MM.1S (cell line): ENCODE measurements around the gene TPGS1.

Experiments
- DNase-seq: peaks from one replicate; pipeline ENCODE4 v3.0.0-alpha.2; 2015
- H2AFZ ChIP-seq: fragments of 300-600 bp; sonication (generic); 2 replicates; pipeline ENCODE4 v1.6.0; 2016; ENCODE audit warnings: antibody characterized with exemption, low read length
- H3F3A ChIP-seq: fragments of 300-600 bp; sonication (generic); 2 replicates; pipeline ENCODE4 v1.6.1; 2016; ENCODE audit warnings: mild to moderate bottlenecking, antibody characterized with exemption, low read length, moderate library complexity, mixed read lengths; ENCODE audit not compliant: insufficient read depth
- H3K27ac ChIP-seq: fragments of 300-600 bp; sonication (generic); 2 replicates; pipeline ENCODE4 v1.5.1; 2016; ENCODE audit warnings: mild to moderate bottlenecking, low read length
- H3K27me3 ChIP-seq: fragments of 300-600 bp; sonication (generic); replicated peaks from 2 replicates; pipeline ENCODE4 v1.6.0; 2016; ENCODE audit warnings: low read length; ENCODE audit not compliant: insufficient read depth
- H3K36me3 ChIP-seq: fragments of 300-600 bp; sonication (generic); replicated peaks from 2 replicates; pipeline ENCODE4 v1.6.1; 2016; ENCODE audit warnings: mild to moderate bottlenecking, low read length, mixed read lengths; ENCODE audit not compliant: insufficient read depth
- H3K4me1 ChIP-seq: fragments of 300-600 bp; sonication (generic); 2 replicates; pipeline ENCODE4 v1.6.1; 2016; ENCODE audit warnings: low read length, mixed read lengths
- H3K4me2 ChIP-seq: fragments of 300-600 bp; sonication (generic); 2 replicates; pipeline ENCODE4 v1.6.0; 2016; ENCODE audit warnings: low read depth, low read length
- H3K4me3 ChIP-seq: fragments of 300-600 bp; sonication (generic); 2 replicates; pipeline ENCODE4 v1.5.1; 2016; ENCODE audit warnings: low read length, mixed read lengths
- H3K79me2 ChIP-seq: fragments of 300-600 bp; sonication (generic); 2 replicates; pipeline ENCODE4 v1.6.1; 2016; ENCODE audit warnings: mixed run types, low read length, mixed read lengths
- H3K9ac ChIP-seq: fragments of 300-600 bp; sonication (generic); 2 replicates; pipeline ENCODE4 v1.6.1; 2016; ENCODE audit warnings: low read length, mixed read lengths
- H3K9me2 ChIP-seq: fragments of 300-600 bp; sonication (generic); replicated peaks from 2 replicates; pipeline ENCODE4 v1.6.1; 2016; ENCODE audit warnings: mild to moderate bottlenecking, low read length, mixed read lengths; ENCODE audit not compliant: insufficient read depth
- H3K9me3 ChIP-seq: fragments of 300-600 bp; sonication (generic); replicated peaks from 2 replicates; pipeline ENCODE4 v1.6.1; 2016; ENCODE audit warnings: mild to moderate bottlenecking, low read length, mixed read lengths; ENCODE audit not compliant: insufficient read depth
- H4K20me1 ChIP-seq: fragments of 300-600 bp; sonication (generic); 2 replicates; pipeline ENCODE4 v1.6.1; 2016; ENCODE audit warnings: mild to moderate bottlenecking, low read length, moderate library complexity, mixed read lengths; ENCODE audit not compliant: insufficient read depth
- EZH2 ChIP-seq: fragments of 300-600 bp; sonication (generic); optimal IDR thresholded peaks from 2 replicates; pipeline ENCODE3; 2017; ENCODE audit warnings: low read depth, mild to moderate bottlenecking, antibody characterized with exemption, low read length, mixed read lengths
- EZH2phosphoT487 ChIP-seq: fragments of 300-600 bp; sonication (generic); IDR thresholded peaks from 2 replicates; pipeline ENCODE4 v1.6.1; 2018; ENCODE audit warnings: antibody characterized with exemption, low read length
- TF ChIP-seq, protein P1 (sequence below): fragments of 300-600 bp; sonication (generic); IDR thresholded peaks from 2 replicates; pipeline ENCODE4 v1.5.1; 2016; ENCODE audit warnings: antibody characterized with exemption, low read length, mixed read lengths

The TPGS1 gene

DNA sequence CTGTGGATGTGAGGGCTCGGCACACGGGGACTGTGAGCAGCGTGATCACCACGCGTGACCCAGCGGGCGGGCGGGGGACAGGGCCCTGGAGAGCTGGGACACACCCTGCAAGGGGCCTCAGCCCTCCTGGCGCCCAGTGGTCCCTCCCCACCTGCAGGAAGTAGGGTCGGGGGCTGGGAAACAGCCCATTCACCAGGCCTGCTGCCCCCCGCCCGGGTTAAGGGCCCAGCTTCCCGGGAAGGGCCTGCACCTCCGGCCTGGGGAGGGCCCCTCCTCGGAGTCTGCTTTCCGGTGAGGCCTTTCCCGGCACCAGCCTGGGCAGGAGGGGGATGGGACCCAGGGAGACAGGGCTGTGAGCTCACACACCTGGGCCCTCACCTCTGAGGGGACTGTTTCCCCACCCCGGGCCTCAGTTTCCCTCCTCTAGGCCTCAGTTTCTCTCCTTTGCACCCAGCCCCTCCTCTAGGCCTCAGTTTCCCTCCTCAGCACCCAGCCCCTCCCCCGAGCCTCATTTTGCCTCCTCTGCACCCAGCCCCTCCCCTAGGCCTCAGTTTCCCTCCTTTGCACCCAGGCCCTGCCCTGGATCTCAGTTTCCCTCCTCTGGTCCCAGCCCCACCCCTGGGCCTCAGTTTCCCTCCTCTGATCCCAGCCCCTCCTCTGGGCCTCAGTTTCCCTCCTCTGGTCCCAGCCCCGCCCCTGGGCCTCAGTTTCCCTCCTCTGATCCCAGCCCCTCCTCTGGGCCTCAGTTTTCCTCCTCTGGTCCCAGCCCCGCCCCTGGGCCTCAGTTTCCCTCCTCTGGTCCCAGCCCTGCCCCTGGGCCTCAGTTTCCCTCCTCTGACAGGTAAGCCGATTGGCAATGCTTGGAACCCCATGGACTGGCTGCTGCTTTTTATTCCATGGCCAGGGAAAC lies 12.9 kb upstream of the TPGS1 start:
- no peak for DNase-seq

DNA sequence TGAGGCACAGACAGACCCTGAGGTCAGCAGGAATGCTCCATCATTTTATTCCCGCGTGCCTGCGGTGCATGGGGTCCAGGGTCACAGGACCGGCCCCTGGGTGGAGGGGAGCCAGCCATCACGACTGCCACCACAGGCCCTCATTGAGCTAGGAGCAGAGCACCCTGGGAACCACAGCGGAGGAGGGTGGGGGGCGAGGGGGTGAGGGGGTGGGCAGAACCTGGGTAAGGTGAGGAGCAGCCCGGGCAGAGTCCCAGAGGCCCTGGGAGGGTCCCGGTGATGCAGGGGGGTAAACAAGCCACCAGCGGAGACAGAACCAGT lies 12.3 kb upstream of the TPGS1 start:
- no peaks in the 10 kb centered on the region for H3K9me2 ChIP-seq
- H3K27ac ChIP-seq = no peak overlapping the region
- peaks cover 13% of the 10 kb centered on the region; the same call in 1 of the 2 replicates for H3K27me3 ChIP-seq
- no peak for TF ChIP-seq EZH2phosphoT487
- TF ChIP-seq, protein P1, sequence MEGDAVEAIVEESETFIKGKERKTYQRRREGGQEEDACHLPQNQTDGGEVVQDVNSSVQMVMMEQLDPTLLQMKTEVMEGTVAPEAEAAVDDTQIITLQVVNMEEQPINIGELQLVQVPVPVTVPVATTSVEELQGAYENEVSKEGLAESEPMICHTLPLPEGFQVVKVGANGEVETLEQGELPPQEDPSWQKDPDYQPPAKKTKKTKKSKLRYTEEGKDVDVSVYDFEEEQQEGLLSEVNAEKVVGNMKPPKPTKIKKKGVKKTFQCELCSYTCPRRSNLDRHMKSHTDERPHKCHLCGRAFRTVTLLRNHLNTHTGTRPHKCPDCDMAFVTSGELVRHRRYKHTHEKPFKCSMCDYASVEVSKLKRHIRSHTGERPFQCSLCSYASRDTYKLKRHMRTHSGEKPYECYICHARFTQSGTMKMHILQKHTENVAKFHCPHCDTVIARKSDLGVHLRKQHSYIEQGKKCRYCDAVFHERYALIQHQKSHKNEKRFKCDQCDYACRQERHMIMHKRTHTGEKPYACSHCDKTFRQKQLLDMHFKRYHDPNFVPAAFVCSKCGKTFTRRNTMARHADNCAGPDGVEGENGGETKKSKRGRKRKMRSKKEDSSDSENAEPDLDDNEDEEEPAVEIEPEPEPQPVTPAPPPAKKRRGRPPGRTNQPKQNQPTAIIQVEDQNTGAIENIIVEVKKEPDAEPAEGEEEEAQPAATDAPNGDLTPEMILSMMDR = no peak
- no peak for DNase-seq
- no peaks in the 10 kb centered on the region for H3K36me3 ChIP-seq
- H3K9me3 ChIP-seq = no peaks in the 10 kb centered on the region
- no peaks in the 10 kb centered on the region for H3K4me1 ChIP-seq
- H4K20me1 ChIP-seq = no peaks in the 10 kb centered on the region
- no peak overlapping the region for H3K4me3 ChIP-seq
- no peak overlapping the region for H3K4me2 ChIP-seq
- no peak overlapping the region for H3K9ac ChIP-seq
- no peak overlapping the region for H2AFZ ChIP-seq
- no peaks in the 10 kb centered on the region for H3K79me2 ChIP-seq
- H3F3A ChIP-seq = peaks cover 4% of the 10 kb centered on the region; the same call in 1 of the 2 replicates

More for the DNA sequence above, 12.9 kb upstream of the TPGS1 start:
- Histone ChIP-seq H3K27ac (no peak overlapping the region), H3K4me3 (no peak overlapping the region), H4K20me1 (no peaks in the 10 kb centered on the region), H3K9ac (no peak overlapping the region), H3K9me3 (no peaks in the 10 kb centered on the region), H2AFZ (no peak overlapping the region), H3K36me3 (no peaks in the 10 kb centered on the region), H3K4me1 (peaks cover 3% of the 10 kb centered on the region; the same call in 1 of the 2 replicates), H3K9me2 (no peaks in the 10 kb centered on the region), H3K27me3 (peaks cover 11% of the 10 kb centered on the region; the same call in 1 of the 2 replicates), H3K79me2 (no peaks in the 10 kb centered on the region), H3F3A (peaks cover 4% of the 10 kb centered on the region; the same call in 1 of the 2 replicates), H3K4me2 (no peak overlapping the region)
- TF ChIP-seq, protein P1 = no peak
- TF ChIP-seq EZH2phosphoT487 (no peak), EZH2 (no peak)

DNA sequence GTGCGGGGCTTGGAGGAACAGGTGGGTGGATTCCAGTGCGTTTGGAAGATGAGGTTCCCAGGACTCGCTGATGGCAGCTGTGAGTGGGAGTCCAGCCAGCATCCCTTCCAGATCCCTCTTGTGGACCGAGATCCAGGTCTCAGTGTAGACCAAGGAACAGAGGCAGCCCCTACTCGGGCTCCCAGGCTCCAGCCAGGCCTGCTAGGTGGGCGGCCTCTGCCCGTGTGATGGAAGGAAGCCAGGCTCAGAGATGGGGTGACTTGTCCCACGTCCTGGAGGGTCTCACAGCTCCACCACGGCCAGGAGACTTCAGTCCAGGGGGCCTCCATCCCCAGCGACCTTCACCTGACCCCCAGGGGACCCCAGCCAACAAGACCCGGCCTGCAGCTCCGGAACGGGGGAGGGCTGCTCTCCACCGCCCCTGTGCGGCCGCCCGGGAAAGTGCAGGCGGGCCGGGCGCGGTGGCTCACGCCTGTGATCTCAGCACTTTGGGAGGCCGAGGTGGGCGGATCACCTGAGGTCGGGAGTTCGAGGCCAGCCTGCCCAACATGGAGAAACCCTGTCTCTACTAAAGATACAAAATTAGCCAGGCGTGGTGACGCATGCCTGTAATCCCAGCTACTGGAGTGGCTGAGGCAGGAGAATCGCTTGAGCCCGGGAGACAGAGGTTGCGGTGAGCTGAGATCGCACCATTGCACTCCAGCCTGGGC lies 11.7 kb upstream of the TPGS1 start:
- peaks cover 17% of the 10 kb centered on the region for H3K27me3 ChIP-seq
- H3K9me3 ChIP-seq = no peaks in the 10 kb centered on the region
- H3K27ac ChIP-seq = no peak overlapping the region
- no peaks in the 10 kb centered on the region for H3K79me2 ChIP-seq
- H3K36me3 ChIP-seq = no peaks in the 10 kb centered on the region
- DNase-seq = no peak
- H2AFZ ChIP-seq = no peak overlapping the region
- no peaks in the 10 kb centered on the region for H3K4me1 ChIP-seq
- 0 out of 2 replicates have a peak, but pooled peaks cover 4% of the 10 kb centered on the region for H3F3A ChIP-seq
- no peak overlapping the region for H3K4me3 ChIP-seq
- TF ChIP-seq, protein P1 = peak; percentile 50
- TF ChIP-seq EZH2phosphoT487 = no peak
- H3K9ac ChIP-seq = no peak overlapping the region
- H3K4me2 ChIP-seq = no peak overlapping the region
- no peaks in the 10 kb centered on the region for H3K9me2 ChIP-seq
- H4K20me1 ChIP-seq = no peaks in the 10 kb centered on the region
